HG02938 (cell line): ENCODE data around the gene BTNL9.
"Not testable (repeated sequence)": the region's sequence is repeated elsewhere in the genome, so short reads cannot be mapped to it uniquely, and the experiment has no call there.

Source experiments
- ATAC-seq: cut with Tn5 transposase; IDR thresholded peaks from one replicate; pipeline ENCODE4 v1.9.1; 2021; ENCODE audit warnings: mild to moderate bottlenecking, moderate library complexity; ENCODE audit not compliant: unreplicated experiment

Gene BTNL9

DNA sequence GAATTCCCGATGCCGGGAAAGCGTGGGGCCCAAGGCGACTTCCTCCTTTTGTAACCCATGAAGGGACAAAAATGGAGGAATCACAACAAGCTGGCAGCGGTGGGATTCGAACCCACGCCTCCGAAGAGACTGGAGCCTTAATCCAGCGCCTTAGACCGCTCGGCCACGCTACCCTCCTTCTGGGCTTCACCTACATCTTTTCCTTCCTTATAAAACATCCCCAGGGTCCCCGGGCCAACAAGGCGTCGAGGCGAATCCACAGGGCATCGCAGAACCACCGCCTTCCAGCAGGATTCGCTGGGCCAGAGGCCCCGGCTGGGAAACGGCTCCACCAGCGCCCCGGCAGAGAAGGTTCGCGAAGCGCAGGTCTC is 57.3 kb downstream of the BTNL9 start:
- ATAC-seq = not testable (repeated sequence)

DNA sequence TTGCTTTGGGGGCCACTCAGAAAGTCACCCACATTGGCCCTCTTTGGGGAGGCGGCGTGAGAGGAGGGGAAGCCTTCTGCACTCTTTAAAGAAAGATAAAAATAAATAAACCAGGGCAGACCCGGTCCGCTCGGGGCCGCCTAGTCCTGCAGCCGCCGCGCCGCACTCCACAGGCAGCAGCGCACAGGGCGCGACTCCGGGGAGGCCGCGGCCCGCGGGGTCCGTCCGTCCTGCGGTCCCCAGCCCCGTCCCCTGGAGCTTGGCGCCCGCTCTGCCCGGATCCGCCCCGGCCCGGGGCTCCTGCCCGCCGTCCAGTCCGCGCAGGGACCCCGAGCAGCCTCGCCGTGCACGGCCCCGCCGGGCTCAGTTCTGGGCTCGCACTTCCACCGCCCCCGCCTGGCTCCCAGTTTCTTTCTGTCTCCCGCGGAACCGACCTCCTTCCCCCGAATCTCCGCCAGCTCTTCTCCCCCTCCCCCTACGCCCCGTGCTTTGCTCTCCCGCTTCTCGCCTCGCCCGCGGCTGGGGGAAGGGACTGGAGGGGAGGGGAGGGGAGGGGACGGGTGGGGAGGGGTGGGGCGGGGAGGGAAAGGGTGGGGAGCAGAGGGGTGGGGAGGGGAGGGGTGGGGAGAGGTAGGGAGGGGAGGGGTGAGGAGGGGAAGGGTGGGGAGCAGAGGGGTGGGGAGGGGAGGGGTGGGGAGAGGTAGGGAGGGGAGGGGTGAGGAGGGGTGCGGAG is 57.9 kb downstream of the BTNL9 start:
- ATAC-seq = not testable (repeated sequence)

DNA sequence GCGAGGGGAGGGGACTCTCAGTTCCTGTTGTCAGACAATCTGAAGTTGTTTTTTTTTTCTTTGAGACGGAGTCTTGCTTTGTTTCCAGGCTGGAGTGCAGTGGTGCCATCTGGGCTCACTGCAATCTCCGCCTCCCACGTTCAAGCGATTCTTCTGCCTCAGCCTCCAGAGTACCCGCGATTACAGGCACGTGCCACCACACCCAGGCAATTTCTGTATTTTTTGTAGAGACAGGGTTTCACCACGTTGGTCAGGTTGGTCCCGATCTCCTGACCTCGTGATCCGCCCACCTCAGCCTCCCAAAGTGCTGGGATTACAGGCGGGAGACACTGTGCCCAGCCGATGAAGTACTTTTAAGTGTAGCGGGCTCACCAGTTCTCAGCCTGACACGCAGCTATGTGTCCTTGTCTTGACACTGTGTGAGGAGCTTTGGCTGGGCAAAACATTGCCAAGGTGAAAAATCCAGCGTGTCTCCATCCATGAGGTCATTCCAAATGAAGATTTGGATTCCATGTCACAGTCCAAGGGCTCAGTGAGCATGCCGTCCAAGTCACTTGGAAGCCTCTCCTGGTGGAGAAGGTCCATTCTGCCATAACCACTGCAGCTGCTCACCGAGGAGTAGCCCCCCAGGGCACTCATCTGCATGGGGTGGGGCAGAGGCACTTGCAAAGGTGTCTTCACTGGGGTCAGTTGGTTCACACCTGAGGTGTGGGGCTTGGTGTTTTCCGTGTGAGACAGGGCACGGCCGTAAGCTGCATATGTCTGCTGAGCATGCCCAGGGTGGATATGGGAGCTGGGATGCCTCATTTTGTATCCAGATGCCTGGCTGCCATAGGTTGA is 58.9 kb downstream of the BTNL9 start:
- no peak for ATAC-seq

GRCh38 chr5:181099602-181100086 is 59.6 kb downstream of the BTNL9 start:
- no peak for ATAC-seq

- no peak for ATAC-seq
Observed at GRCh38 chr5:181100121-181100875, 60.2 kb downstream of the BTNL9 start.

- ATAC-seq = not testable (repeated sequence)
Observed at GRCh38 chr5:181101030-181101641, 61.1 kb downstream of the BTNL9 start.

DNA sequence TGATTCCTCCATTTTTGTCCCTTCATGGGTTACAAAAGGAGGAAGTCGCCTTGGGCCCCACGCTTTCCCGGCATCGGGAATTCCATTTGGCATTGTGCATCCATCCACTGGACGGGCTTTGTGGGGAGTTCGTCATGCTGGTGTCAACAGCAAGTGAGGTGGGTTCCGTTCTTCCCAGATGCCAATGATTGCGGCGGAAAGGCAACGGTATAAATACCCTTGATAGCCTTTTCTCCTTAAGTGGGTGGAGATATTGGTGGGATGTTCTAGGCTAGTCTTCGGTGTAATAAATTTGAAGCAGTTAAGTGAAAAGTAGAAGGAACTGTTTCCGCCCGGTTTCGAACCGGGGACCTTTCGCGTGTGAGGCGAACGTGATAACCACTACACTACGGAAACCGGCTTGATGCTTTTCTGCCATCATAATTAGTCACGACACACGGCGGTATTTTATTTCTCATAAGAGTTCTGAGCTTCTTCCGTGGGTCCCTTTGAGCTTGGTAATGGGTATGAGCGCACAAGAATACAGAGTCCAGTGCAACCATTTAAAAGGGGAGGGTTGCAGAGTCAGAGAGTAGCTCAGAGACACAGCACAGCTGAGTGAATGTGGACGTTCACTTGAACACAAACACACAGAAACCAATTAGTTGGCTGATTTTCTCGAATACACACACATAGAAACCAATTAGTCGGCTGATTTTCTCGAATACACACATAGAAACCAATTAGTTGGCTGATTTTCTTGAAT is 62.0 kb downstream of the BTNL9 start:
- ATAC-seq = not testable (repeated sequence)

DNA sequence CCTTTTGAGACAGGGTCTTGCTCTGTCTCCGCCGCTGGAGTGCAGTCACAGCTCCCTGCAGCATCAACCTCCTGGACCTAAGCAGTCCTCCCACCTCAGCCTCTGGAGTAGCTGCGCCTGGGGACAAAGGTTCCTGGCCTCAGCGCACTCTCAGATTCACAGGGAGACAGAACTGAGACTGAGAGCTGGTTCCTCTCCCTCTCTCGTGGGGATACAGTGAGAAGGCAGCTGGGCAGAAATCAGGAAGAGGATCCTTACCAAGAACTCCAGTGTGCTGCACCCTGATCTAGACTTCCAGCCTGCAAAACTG is 64.1 kb downstream of the BTNL9 start:
- ATAC-seq = not testable (repeated sequence)

DNA sequence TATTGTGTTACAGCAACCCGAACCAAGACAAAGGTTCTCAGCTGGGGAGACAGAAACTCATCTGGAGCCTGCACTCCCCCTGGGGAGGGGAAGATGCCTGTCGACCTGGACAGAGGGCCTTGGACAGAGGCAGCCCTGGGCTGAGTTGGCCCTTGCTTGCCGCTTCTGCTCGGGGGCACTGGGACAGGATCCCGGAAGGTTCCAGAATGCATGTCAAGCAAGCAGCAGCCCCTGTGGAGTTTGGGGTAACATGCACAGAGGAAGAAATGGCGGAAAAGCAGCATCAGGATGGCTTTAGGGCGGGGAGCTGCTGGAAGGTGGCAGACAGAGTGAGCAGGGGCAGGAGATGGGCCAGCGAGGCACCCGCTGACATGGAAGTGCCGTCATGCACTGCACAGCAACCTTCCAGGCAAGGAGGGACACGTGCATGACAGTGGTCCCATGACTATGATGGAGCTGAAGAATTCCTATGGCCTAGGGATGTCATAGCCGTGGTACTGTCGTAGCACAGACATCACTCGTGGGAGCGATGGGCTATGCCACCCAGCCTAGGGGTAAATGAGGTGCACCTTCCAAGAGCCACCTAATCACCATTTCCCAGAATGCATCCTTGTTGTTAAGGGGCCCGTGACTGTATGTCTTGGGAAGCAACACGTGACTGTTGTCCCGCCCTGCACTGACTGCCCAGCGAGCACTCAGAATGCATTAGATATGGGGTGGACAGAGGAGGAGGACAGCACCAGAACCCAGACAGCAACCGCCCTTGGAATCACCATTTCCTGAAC is 64.7 kb downstream of the BTNL9 start:
- ATAC-seq = not testable (repeated sequence)

GRCh38 chr5:181105391-181106025 is 65.4 kb downstream of the BTNL9 start:
- ATAC-seq = no peak

DNA sequence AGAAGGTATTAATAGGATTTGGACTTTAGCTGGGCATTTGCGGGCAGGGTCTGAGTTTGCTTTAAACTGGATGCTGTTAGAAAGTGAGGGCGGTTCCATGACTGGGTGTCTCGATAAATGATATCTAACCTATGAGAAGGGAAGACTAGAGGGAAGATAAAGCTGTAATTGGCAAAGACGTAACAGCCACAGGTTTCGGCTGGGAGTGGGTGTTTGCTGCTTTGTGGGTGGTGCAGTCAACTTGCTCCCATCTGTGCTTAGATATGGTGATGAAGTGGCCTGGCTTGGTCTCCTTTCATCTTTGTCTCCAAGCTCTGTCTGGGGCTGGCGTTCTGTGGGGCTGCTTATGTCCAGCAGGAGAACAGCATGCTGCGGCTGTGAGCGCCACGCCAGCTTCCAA is 67.6 kb downstream of the BTNL9 start:
- no peak for ATAC-seq

GRCh38 chr5:181108578-181109165 is 68.6 kb downstream of the BTNL9 start:
- no peak for ATAC-seq

GRCh38 chr5:181109489-181110013 is 69.5 kb downstream of the BTNL9 start:
- no peak for ATAC-seq

DNA sequence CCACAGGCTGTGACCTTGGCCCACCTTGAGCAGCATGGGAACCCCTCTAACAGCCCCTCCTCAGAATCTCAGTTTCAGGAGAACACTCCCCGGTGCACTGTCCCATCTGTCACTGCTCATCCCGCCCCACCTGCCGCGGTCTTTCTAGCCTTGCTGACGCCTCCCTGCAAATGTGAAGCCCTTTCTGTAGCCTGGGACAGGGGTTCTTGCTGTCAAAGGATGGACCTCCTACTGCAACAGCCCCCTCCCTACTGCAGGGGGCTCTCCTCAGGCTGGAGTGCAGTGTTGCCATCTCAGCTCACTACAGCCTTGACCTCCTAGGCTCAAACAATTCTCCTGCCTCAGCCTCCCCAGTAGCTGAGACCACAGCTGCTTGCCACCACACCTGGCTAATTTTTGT is 70.9 kb downstream of the BTNL9 start:
- no peak for ATAC-seq
